ENCODE measurements around the gene FREM1.

- no peak for TF ChIP-seq CTCF (IDR thresholded peaks at IDR 0.05)
- no peak for TF ChIP-seq POLR2A (IDR thresholded peaks at IDR 0.05)
- no peak for TF ChIP-seq EP300 (IDR thresholded peaks at IDR 0.05)
Observed at GRCh38 chr9:14869671-14870070, 40.6 kb downstream of the FREM1 start.
